H1 (cell line): Measurements from ENCODE around the gene IGLL1. TPM values are rescaled to one million over a fixed set of nuclear protein-coding genes. Genes with fewer than 3 reads are reported as not detected.

Source experiments
- FOSL1 ChIP-seq: IDR thresholded peaks from 2 replicates; pipeline ENCODE4 v1.6.1; 2011; ENCODE audit warnings: mild to moderate bottlenecking, low read depth, low read length, moderate library complexity; ENCODE audit not compliant: insufficient read depth
- HDAC2 ChIP-seq, 2 experiments: fragments of 300-600 bp in 1 of 2; sonication (generic) in 1 of 2; IDR thresholded peaks; 2 replicates each; pipeline ENCODE4 v1.6.1; 2011 to 2012; ENCODE audit warnings: low read depth in 2 of 2, low read length in 2 of 2, mild to moderate bottlenecking in 2 of 2, moderate library complexity in 2 of 2, borderline replicate concordance in 1 of 2, inconsistent platforms in 1 of 2
- KDM1A ChIP-seq: fragments of 200-600, 300-600 bp; sonication (generic); IDR thresholded peaks from 2 replicates; pipeline ENCODE4 v1.7.1; 2016; ENCODE audit warnings: mild to moderate bottlenecking, low read length, borderline replicate concordance
- NANOG ChIP-seq: IDR thresholded peaks from 2 replicates; pipeline ENCODE4 v1.6.1; 2011; ENCODE audit warnings: low read length, low read depth, mild to moderate bottlenecking, inconsistent platforms; ENCODE audit not compliant: insufficient read depth, poor library complexity, severe bottlenecking
- TBP ChIP-seq: IDR thresholded peaks from 2 replicates; pipeline ENCODE4 v1.6.1; 2011; ENCODE audit warnings: low read depth, low read length, improper control_type of control experiment
- TCF12 ChIP-seq: IDR thresholded peaks from 2 replicates; pipeline ENCODE4 v1.6.1; 2011; ENCODE audit warnings: low read depth, mild to moderate bottlenecking, low read length
- polyA plus RNA-seq, 7 experiments: library from polyadenylated mRNA; depleted of rRNA in 3 of 7; stranded (reverse) in 5 of 7; unstranded in 2 of 7; fragments of >200 nt in 5 of 7; fragments of 200-250 nt in 2 of 7; gene quantifications; 1 replicate in 5 of 7; 2 replicates in 1 of 7; 4 replicates in 1 of 7; pipeline versions ENCODE4 v1.2.1 to v1.2.3, GENCODE V29; 2011 to 2013; ENCODE audit warnings: missing spikeins in 2 of 7, mixed read lengths in 2 of 7
- total RNA-seq: library from RNA; stranded (reverse); fragmentation: NEBNext Ultra II Directional; extraction: Animal tissue kit (Norgen Biotek cat#: 25700); gene quantifications from 2 replicates; pipeline ENCODE4 v1.2.1, GENCODE V29; 2021
- TF ChIP-seq, protein P1 (sequence below), 3 experiments: IDR thresholded peaks; 1 replicate in 2 of 3; 2 replicates in 1 of 3; pipeline versions ENCODE4 v1.5.1 to v1.6.1; 2011; ENCODE audit warnings: low read length in 3 of 3, mild to moderate bottlenecking in 3 of 3, inconsistent platforms in 2 of 3, low read depth in 1 of 3, moderate library complexity in 1 of 3; ENCODE audit not compliant: insufficient read depth in 1 of 3; ENCODE audit errors: control extremely low read depth in 1 of 3

IGLL1 gene
- total and polyA plus RNA-seq, 2 of the 8 experiments (the other 6 are each of a cell fraction or from before 2014, with no cell fraction given), result not detected

DNA sequence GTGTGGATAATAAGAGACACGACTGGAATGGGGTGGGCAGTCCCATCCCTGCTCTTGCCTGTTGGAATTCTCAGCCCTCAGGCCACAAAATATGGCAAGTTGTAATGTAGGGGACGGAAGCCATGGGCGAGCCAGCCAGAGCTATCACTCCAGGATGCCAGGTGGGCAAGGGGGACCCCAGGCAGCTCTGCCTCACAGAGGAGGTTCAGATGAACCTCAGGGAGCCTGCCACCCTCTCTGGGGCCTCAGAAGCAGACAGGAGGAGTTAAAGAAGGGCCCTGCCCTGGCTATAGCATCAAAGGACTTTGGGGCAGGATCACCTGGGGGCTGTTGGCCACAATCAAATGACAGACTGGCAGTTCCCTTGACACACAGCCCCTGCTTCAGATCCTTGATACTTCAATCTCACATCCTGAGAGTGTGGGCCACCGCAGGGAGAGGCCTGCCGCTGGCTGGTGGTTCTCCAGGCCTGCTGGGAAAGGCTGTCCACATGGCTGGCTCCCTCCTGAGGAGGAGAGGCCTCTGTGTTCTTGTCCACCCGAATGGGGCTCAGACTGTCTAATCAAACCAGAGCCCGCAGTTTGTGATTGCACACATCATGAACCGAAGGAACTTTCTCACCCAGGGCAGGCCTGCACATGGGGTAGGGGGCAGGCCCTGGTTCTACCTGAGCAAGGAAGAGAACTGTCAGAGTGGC, 31.4 kb downstream of the IGLL1 start (continued):
- no peak for TF ChIP-seq NANOG
- no peak for TF ChIP-seq HDAC2 (IDR thresholded peaks at IDR 0.05; ENCODE audit: borderline replicate concordance in 1 of 2, low read depth in 2 of 2, low read length in 2 of 2)
- TF ChIP-seq, protein P1, sequence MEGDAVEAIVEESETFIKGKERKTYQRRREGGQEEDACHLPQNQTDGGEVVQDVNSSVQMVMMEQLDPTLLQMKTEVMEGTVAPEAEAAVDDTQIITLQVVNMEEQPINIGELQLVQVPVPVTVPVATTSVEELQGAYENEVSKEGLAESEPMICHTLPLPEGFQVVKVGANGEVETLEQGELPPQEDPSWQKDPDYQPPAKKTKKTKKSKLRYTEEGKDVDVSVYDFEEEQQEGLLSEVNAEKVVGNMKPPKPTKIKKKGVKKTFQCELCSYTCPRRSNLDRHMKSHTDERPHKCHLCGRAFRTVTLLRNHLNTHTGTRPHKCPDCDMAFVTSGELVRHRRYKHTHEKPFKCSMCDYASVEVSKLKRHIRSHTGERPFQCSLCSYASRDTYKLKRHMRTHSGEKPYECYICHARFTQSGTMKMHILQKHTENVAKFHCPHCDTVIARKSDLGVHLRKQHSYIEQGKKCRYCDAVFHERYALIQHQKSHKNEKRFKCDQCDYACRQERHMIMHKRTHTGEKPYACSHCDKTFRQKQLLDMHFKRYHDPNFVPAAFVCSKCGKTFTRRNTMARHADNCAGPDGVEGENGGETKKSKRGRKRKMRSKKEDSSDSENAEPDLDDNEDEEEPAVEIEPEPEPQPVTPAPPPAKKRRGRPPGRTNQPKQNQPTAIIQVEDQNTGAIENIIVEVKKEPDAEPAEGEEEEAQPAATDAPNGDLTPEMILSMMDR (IDR thresholded peaks at IDR 0.05; ENCODE audit: control extremely low read depth in 1 of 3, insufficient read depth in 1 of 3, low read depth in 1 of 3, low read length in 3 of 3), result no peak
- TF ChIP-seq TBP, result no peak
- no peak for TF ChIP-seq FOSL1
- no peak for TF ChIP-seq KDM1A
- TF ChIP-seq TCF12, result no peak
